HG03045 (cell line): ENCODE results near the gene PTGER4.
A peak's percentile ranks its signal among the peaks of the same experiment; 100 is the strongest.
"Not testable (repeated sequence)": the region's sequence is repeated elsewhere in the genome, so short reads cannot be mapped to it uniquely, and the experiment has no call there.

Source experiments
- ATAC-seq: cut with Tn5 transposase; IDR thresholded peaks from one replicate; pipeline ENCODE4 v1.9.1; 2021; ENCODE audit warnings: mild to moderate bottlenecking, moderate library complexity; ENCODE audit not compliant: unreplicated experiment

The PTGER4 gene

DNA sequence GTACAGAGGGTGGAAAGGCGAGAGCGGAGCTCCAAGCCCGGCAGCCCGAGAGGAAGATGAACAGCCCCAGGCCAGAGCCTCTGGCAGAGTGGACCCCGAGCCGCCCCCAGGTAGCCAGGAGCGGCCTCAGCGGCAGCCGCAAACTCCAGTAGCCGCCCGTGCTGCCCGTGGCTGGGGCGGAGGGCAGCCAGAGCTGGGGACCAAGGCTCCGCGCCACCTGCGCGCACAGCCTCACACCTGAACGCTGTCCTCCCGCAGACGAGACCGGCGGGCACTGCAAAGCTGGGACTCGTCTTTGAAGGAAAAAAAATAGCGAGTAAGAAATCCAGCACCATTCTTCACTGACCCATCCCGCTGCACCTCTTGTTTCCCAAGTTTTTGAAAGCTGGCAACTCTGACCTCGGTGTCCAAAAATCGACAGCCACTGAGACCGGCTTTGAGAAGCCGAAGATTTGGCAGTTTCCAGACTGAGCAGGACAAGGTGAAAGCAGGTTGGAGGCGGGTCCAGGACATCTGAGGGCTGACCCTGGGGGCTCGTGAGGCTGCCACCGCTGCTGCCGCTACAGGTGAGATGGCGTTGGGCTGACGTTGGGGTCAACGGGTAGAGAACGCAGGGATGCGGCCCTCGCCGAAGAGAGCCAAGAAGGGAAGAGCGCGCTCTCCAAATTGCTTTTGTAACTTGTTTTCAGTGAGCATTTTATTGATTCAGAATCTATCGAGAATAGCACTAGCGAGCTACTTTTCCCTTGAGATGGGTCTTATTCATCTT, at the start of gene PTGER4:
Gene PTGER4, plus strand, starts transcription at position 3 of the 769 bp plus-strand sequence. CDS start 1,079 bp downstream, outside the sequence.
- ATAC-seq: peak; percentile 43

DNA sequence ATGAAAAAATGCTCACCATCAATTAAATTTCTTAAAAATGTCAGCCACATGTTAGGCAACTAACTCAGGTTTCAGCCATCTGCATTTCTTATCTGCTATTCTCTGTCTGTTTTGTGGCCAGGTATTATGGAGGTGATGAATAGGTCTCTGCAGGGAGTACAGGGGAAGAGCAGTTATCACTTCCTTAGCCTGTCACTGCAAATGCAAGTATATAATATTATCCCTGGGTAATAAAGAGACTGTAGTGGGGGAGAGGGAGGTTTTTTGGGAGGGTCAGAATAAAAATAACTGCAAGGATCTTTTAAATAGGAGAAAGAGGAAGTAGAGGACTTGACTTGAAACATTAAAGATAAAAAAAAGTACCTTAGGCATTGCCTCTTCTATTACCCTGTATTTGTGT, 49.6 kb upstream of the PTGER4 start:
- no peak for ATAC-seq

DNA sequence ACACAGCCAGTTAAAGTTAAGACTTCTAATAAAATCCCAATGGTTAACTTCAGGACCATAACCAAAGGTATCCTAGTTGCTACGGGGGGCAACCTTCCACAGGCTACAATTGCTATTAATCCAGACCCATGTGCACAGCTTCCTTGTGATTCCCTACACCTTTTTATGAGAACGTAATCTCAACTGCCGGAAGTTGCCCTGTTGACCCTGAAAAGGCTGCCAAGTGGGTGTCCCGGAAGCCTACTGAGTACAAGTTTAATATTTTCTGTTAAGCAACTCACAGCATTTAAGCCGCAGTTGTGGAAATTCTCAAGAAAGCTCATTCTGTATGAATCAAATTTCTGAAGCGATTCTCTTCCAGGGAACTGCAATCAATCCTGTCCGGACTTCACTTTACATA, 48.5 kb upstream of the PTGER4 start:
- ATAC-seq: no peak

- ATAC-seq: no peak
Observed at GRCh38 chr5:40634154-40634553, 45.6 kb upstream of the PTGER4 start.

DNA sequence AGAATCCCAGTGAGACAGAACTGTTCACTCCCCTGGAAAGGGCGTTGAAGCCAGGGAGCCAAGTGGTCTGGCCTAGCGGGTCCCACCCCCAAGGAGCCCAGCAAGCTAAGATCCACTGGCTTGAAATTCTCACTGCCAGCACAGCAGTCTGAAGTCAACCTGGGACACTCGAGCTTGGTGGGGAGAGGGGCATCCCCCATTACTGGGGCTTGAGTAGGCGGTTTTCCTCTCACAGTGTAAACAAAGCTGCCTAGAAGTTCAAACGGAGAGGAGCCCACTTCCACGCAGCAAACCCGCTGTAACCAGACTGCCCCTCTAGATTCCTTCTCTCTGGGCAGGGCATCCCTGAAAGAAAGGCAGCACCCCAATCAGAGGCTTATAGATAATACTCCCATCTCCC, 45.1 kb upstream of the PTGER4 start:
- no peak for ATAC-seq

DNA sequence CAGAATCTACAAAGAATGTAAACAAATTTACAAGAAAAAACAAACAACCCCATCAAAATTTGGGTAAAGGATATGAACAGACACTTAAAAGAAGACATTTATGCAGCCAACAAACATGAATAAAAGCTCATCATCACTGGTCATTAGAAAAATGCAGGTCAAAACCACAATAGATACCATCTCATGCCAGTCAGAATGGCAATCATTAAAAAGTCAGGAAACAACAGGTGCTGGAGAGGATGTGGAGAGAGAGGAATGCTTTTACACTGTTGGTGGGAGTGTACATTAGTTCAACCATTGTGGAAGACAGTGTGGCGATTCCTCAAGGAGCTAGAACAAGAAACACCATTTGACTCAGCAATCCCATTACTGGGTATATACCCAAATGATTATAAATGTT, 40.2 kb upstream of the PTGER4 start:
- ATAC-seq: not testable (repeated sequence)

GRCh38 chr5:40646266-40646665, 33.4 kb upstream of the PTGER4 start:
- ATAC-seq: no peak

GRCh38 chr5:40648150-40648549, 31.6 kb upstream of the PTGER4 start:
- no peak for ATAC-seq

GRCh38 chr5:40649463-40650030, 30.2 kb upstream of the PTGER4 start:
- ATAC-seq: no peak

DNA sequence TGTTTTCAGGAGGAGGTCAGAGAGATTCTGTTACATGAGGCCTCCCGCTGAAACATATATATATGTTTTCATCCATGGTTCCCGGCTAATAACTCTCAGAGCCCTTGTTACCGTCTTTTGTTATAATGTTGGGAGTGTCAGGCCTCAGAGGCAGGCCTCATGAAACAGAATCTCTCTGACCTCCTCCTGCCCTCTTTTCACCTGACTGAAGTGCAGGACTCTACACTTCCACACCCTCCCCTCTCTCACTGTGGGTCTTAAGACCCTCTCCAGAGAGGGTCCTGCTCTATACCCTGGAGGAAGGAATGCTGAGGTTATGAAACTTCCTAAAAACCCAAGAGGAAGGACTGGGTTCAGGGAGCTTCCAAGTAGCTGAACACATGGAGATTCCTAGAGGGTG, 28.5 kb upstream of the PTGER4 start:
- ATAC-seq: no peak

GRCh38 chr5:40652441-40653220, 27.1 kb upstream of the PTGER4 start:
- no peak for ATAC-seq

DNA sequence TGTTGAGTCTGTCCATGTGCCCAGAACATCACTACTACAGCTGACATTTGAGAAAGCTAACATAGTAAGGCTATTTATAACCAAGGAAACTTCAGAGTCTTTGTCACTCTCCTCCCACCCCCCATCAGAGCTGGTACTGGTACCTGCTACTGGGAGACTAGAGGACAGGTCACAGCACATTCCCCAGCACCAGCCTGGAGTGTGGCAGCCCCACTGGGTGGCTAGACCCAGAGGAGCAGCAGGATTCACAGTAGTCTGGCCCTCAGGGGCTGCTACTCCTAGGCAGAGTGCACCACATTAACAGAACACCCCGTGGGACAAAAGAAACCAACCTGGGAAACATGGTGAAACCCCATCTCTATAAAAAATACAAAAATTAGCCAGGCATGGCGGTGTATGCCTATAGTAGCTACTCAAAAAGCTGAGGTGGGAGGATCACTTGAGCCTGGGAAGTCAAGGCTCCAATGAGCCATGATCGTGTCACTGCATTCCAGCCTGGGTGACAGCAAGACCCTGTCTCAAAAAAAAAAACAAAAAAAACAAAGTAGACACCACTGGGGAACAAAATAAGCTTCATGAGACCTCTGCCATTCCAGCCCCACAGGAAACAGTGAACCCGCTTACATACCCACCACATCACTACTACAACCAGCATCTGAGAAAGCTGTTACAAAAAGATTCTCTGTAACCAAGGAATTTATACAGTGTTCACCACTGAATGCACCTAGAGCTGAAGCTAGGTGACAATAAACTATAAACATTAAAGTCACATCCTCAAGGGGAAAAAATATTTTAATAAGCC, 26.3 kb upstream of the PTGER4 start:
- no peak for ATAC-seq

GRCh38 chr5:40654377-40654991, 25.2 kb upstream of the PTGER4 start:
- ATAC-seq: no peak

DNA sequence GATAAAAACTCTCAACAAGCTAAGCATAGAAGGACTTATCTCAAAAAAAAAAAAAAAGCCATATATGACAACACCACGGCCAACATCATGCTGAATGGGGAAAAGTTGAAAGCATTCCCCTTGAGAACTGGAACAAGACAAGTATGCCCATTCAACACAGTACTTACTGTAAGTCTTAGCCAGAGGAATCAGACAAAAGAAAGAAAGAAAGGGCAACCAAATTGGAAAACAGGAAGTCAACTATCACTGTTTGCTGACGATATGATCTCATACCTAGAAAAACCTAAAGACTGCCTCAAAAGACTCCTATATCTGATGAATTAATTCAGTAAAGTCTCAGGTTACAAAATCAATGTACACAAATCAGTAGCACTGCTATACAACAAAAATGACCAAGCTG, 24.6 kb upstream of the PTGER4 start:
- ATAC-seq: no peak

- ATAC-seq: not testable (repeated sequence)
Observed at GRCh38 chr5:40656091-40656490, 23.6 kb upstream of the PTGER4 start.

- no peak for ATAC-seq
Observed at GRCh38 chr5:40656766-40657165, 22.9 kb upstream of the PTGER4 start.

DNA sequence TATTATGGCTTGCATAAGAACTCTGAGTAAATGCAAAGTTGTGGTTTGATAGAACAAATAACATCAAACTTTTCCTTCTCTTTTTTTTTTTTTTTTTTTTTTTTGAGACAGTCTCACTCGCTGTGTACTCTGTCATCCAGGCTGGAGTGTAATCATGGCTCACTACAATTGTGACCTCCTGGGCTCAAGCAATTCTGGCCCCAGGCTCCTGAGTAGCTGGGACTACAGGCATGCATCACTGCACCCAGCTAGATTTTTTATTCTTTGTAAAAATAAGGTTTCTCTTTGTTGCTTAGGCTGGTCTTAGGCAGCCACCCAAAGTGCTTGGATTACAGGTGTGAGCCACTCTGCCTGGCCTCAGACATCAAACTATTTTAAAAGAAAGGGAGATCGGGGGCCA, 19.0 kb upstream of the PTGER4 start:
- no peak for ATAC-seq

DNA sequence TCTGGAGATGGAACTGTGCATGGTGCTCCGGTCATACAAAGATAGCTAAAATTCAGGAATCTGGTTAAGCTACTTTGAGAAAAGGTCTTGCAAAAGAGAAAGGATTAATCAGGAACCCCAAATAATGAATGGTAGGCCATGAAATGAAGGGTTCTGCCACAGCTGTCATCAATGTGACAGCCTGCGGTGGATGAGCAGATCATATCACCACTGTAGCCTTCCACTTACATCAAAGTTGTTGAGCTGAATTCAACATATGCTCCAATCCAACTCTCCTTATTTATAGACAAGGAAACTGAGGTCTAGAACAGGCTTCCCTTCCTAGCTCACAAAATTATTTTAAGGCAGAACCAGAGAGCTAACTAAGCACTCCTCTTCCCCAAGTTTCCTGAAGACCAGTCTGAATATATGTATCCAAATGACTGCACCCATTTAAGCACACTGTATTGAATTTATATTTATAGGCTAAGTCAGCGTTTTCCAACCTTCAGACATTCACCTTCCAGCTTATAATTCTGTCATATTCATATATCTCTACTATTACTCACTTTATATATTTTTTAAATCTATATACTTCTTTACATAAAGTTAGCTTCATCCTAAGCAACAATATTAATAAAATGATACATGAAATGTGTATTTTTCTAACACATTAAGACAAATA, 13.9 kb upstream of the PTGER4 start:
- no peak for ATAC-seq

DNA sequence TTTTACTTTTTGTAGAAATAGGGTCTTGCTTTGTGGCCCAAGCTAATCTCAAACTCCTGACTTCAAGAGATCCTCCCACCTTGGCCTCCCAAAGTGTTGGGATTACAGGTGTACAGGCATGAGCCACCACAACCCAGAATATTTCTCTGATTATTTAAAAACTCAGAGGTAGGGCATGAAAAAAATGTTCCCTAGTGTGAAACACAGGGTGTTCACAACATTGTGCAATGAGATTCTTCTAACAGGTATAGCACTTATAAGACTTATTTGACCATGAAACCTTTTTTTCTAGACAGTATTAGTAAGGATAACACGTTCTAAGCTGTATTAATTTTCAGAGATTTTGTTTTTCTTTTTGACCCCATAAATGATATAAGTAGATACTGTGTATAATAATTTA, 13.1 kb upstream of the PTGER4 start:
- no peak for ATAC-seq

- no peak for ATAC-seq
Observed at GRCh38 chr5:40667161-40667663, 12.5 kb upstream of the PTGER4 start.
